Right lobe of liver (tissue), 6 donors: ENCODE measurements around the gene CNOT9. TPM values are rescaled to one million over a fixed set of nuclear protein-coding genes. Genes with fewer than 3 reads are reported as not detected.

Source experiments
- ATAC-seq, 4 donors: fragments of 200-7000 bp; cut with Tn5 transposase; one replicate each; pipeline ENCODE4 v1.9.1; 2020; ENCODE audit warnings: mild to moderate bottlenecking in 4 of 4, moderate library complexity in 4 of 4
- DNase-seq, 3 donors: peaks; one replicate each; pipeline ENCODE4 v3.0.0-alpha.2; 2020
- H3K27ac ChIP-seq, 3 donors: fragments of 200-600 bp; one replicate each; pipeline ENCODE4 v1.8.0; 2022
- H3K27me3 ChIP-seq, 2 donors: fragments of 200-600 bp; one replicate each; pipeline ENCODE4 v1.8.0; 2022
- H3K36me3 ChIP-seq, 4 donors: fragments of 200-600 bp; sonication (generic) in 1 of 4; one replicate each; pipeline versions ENCODE4 v1.5.1 to v1.8.0; 2017 to 2022; ENCODE audit warnings: control low read depth in 1 of 4
- H3K4me1 ChIP-seq, 4 donors: fragments of 200-600 bp; sonication (generic) in 1 of 4; one replicate each; pipeline versions ENCODE4 v1.5.1 to v1.8.0; 2017 to 2022; ENCODE audit warnings: control low read depth in 1 of 4
- H3K4me3 ChIP-seq, 3 donors: fragments of 200-600 bp; one replicate each; pipeline ENCODE4 v1.8.0; 2022
- H3K9me3 ChIP-seq, 4 donors: fragments of 200-600 bp; sonication (generic) in 1 of 4; one replicate each; pipeline versions ENCODE4 v1.5.1 to v1.8.0; 2017 to 2022; ENCODE audit warnings: control low read depth in 1 of 4
- POLR2A ChIP-seq: fragments of 450-650 bp; IDR thresholded peaks from one replicate; pipeline ENCODE4 v1.6.1; 2017; ENCODE audit warnings: antibody characterized with exemption, mild to moderate bottlenecking
- WGBS: methylation state at CpG from one replicate; pipeline ENCODE4 v1.1.6; 2018; ENCODE audit warnings: low coverage, low lambda C conversion rate; ENCODE audit not compliant: insufficient coverage; ENCODE audit errors: missing lambda C conversion rate; 5-methylcytosine and 5-hydroxymethylcytosine counted together
- intact Hi-C, 2 donors: fragments of 100-400 bp; cut with DNase I; formaldehyde crosslinking; loops; one replicate each; pipeline versions ENCODE4 v1.11.2 to v1.14.1; 2022
- total RNA-seq, 6 experiments: library from RNA; depleted of rRNA in 2 of 6; stranded (reverse); fragments of >200 nt in 2 of 6; fragmentation: NEBNext Ultra II Directional in 3 of 6; extraction: Animal tissue kit (Norgen Biotek cat#: 25700) in 3 of 6; gene quantifications; one replicate each; pipeline versions ENCODE4 v1.1.0 to v1.2.4, GENCODE V29; 2016 to 2023
- TF ChIP-seq, protein P1 (sequence below), 4 donors: fragments of 200-600 bp in 3 of 4; fragments of 450-650 bp in 1 of 4; IDR thresholded peaks; one replicate each; pipeline versions ENCODE4 v1.5.1 to v1.8.0; 2016 to 2022; ENCODE audit warnings: antibody characterized with exemption in 4 of 4, mild to moderate bottlenecking in 2 of 4
- donor health status: DM: no; HTN: yes; CAD: no.
- donor health status: DM: no; HTN: no; CAD: no.
- donor health status: DM: no; HTN: no; CAD: no.
- donor health status: DM: no; HTN: yes; CAD: no.
- donor health status: DM: no; HTN: yes; CAD: no.

Gene CNOT9
- total RNA-seq, 6 experiments from 2014 or later = 11.8 to 39.3 (median 19.2) TPM

DNA sequence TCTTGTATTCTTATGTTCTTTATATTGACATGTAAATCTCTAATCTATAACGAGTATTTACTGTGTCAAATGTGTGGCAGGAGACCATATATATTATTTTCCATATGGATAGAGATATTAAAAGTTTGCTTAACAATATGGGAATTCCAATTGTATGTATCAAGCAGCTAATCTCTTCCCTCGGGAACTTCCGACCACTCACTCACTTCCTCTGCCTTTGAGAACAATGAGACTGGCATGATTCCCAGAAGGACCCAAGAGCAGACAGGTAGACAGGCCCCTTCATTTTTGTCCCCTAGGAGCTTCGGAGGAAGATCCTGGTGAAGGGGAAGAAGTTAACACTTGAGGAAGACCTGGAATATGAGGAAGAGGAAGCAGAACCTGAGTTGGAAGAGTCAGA, 63.2 kb downstream of the CNOT9 start:
- TF ChIP-seq, protein P1, sequence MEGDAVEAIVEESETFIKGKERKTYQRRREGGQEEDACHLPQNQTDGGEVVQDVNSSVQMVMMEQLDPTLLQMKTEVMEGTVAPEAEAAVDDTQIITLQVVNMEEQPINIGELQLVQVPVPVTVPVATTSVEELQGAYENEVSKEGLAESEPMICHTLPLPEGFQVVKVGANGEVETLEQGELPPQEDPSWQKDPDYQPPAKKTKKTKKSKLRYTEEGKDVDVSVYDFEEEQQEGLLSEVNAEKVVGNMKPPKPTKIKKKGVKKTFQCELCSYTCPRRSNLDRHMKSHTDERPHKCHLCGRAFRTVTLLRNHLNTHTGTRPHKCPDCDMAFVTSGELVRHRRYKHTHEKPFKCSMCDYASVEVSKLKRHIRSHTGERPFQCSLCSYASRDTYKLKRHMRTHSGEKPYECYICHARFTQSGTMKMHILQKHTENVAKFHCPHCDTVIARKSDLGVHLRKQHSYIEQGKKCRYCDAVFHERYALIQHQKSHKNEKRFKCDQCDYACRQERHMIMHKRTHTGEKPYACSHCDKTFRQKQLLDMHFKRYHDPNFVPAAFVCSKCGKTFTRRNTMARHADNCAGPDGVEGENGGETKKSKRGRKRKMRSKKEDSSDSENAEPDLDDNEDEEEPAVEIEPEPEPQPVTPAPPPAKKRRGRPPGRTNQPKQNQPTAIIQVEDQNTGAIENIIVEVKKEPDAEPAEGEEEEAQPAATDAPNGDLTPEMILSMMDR (IDR thresholded peaks at IDR 0.05) = no peak
- TF ChIP-seq POLR2A = no peak
- Histone ChIP-seq H3K27me3 (no peaks in the 10 kb centered on the region), H3K36me3 (peaks cover 0 to 27% (median 8%) of the 10 kb centered on the region in 4 donors), H3K9me3 (no peaks in the 10 kb centered on the region), H3K4me3 (no peak overlapping the region), H3K27ac (no peak overlapping the region), H3K4me1 (no peaks in the 10 kb centered on the region)
- DNase-seq (no peak), ATAC-seq (peak in 1 of 4 donors; percentile 41)
- intact Hi-C loops = no loop called here
- WGBS = 60% methylated on average over 4 of the region's 4 CpGs

DNA sequence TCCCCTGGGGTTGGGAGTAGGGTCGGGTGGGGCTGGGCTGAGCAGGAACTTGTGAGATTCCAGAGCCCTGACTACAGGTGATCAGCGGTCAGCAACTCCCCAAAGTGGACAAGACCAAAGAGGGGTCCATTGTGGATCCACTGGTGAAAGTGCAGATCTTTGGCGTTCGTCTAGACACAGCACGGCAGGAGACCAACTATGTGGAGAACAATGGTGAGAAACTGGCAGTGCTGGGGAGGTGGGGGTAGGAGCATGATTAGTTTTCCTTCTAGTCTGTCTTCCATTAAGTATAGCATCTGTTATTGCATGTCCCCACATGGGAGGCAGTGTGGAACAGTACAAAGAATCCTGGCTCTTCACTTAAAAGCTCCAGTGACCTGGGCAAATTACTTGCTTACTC, 67.1 kb downstream of the CNOT9 start:
- TF ChIP-seq, protein P1 (IDR thresholded peaks at IDR 0.05) = no peak
- no peak for TF ChIP-seq POLR2A
- ATAC-seq (no peak), DNase-seq (no peak)
- no peaks in the 10 kb centered on the region for H3K27me3 ChIP-seq
- no peaks in the 10 kb centered on the region for H3K4me1 ChIP-seq
- intact Hi-C loops = no loop called here
- no peak overlapping the region for H3K27ac ChIP-seq
- H3K9me3 ChIP-seq = no peaks in the 10 kb centered on the region
- H3K36me3 ChIP-seq = peaks cover 0 to 60% (median 23%) of the 10 kb centered on the region in 4 donors
- H3K4me3 ChIP-seq = no peak overlapping the region
- WGBS = 100% methylated on average over 5 of the region's 5 CpGs

DNA sequence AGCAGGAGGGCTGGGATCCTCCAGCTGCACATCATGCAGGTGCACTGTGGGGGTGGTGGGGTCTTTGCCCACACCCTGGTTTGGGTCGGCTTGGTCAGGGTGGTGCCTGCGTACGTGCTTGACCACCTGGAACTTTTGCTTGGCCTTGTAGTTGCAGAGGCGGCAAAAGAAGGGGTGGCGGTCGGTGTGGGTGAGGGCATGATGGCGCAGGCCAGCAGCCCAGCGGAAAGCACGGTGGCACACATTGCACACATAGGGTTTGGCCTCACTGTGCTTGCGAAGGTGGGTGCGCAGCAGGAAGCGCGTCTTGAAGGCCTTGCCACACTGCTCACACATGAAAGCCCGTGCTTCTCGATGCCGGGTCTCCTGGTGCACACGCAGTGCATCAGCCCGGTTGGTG, 69.7 kb downstream of the CNOT9 start:
- no peak for DNase-seq
- intact Hi-C loops = no loop called here
- H3K36me3 ChIP-seq = peaks cover 0 to 61% (median 23%) of the 10 kb centered on the region in 4 donors
- H3K4me3 ChIP-seq = no peak overlapping the region
- no peaks in the 10 kb centered on the region for H3K27me3 ChIP-seq
- H3K27ac ChIP-seq = no peak overlapping the region
- no peak for TF ChIP-seq POLR2A
- TF ChIP-seq, protein P1 (IDR thresholded peaks at IDR 0.05) = no peak
- no peak for ATAC-seq
- H3K4me1 ChIP-seq = no peaks in the 10 kb centered on the region
- H3K9me3 ChIP-seq = no peaks in the 10 kb centered on the region
- WGBS = 88% methylated on average over 5 of the region's 18 CpGs

DNA sequence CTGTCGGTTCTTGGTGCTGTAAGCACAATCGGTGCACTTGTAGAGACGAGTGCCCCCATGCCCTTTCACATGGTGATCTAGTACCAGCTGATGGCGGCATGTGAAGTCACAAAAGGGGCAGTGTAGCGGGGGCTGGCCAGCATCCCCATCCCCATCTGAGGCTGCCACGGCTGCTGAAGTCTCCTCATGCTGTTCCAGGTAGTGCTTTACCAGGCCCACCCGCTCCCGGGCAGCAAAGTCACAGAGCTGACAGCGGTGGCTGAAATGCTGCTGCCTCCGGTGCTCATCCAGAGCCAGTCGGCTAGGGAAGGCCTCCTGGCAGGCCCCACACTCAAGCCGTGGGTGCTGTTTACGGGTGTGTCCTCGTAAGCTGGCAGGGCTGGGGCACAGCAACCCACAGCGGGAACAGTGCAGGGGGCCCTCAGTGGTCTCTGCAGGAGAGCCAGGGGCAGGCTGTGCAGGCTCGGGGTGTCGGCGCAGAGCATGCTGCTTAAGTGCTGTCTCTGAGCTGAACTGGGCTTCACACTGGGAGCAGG, 73.5 kb downstream of the CNOT9 start:
- intact Hi-C loops = loop anchor here in 1 of 2 donors (10.0 kb wide), 1 partner anchor 47 kb away; no protein-coding TSS in a partner anchor
- no peaks in the 10 kb centered on the region for H3K27me3 ChIP-seq
- H3K27ac ChIP-seq = no peak overlapping the region
- H3K4me1 ChIP-seq = peaks cover 0 to 19% (median 0%) of the 10 kb centered on the region in 4 donors
- no peak for TF ChIP-seq POLR2A
- peaks cover 5 to 59% (median 19%) of the 10 kb centered on the region in 4 donors for H3K36me3 ChIP-seq
- WGBS = no CpG with 5 or more reads among the region's 18 CpGs
- no peak for DNase-seq
- H3K4me3 ChIP-seq = no peak overlapping the region
- no peak for ATAC-seq
- H3K9me3 ChIP-seq = no peaks in the 10 kb centered on the region

DNA sequence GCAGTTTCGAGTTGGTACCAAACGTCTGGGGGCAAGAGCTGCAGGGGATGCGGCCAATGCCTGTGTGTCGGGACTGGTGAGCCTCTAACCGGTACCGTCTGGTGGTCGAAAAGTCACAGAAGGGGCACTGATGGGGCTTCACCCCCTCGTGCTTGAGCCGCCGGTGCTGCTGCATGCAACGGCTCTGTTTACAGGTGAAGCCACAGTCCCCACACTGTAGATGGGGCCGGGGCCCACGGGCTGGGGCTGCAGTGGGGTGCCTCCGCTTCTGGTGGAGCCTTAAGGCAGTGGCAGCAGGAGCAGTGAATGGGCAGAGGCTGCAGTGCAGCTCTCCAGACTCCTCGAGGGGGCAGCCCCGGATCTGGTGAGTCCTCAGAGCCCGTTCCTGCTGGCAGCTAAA, 74.1 kb downstream of the CNOT9 start:
- intact Hi-C loops = loop anchor here in 1 of 2 donors (10.0 kb wide), 1 partner anchor 48 kb away; no protein-coding TSS in a partner anchor
- Histone ChIP-seq H3K27me3 (no peaks in the 10 kb centered on the region), H3K27ac (no peak overlapping the region), H3K4me1 (peaks cover 0 to 19% (median 0%) of the 10 kb centered on the region in 4 donors), H3K36me3 (peaks cover 5 to 54% (median 19%) of the 10 kb centered on the region in 4 donors), H3K9me3 (no peaks in the 10 kb centered on the region), H3K4me3 (no peak overlapping the region)
- TF ChIP-seq POLR2A = no peak
- TF ChIP-seq, protein P1 (IDR thresholded peaks at IDR 0.05) = no peak
- no peak for DNase-seq
- WGBS = no CpG with 5 or more reads among the region's 17 CpGs
- no peak for ATAC-seq
